ENCODE results near the gene TSHZ1. TPM values are rescaled to one million over a fixed set of nuclear protein-coding genes. Genes with fewer than 3 reads are reported as not detected.
A peak's percentile ranks its signal among the peaks of the same experiment; 100 is the strongest.

TSHZ1 gene
- total RNA-seq, 2 experiments from 2014 or later: 12.7 to 13.9 TPM

DNA sequence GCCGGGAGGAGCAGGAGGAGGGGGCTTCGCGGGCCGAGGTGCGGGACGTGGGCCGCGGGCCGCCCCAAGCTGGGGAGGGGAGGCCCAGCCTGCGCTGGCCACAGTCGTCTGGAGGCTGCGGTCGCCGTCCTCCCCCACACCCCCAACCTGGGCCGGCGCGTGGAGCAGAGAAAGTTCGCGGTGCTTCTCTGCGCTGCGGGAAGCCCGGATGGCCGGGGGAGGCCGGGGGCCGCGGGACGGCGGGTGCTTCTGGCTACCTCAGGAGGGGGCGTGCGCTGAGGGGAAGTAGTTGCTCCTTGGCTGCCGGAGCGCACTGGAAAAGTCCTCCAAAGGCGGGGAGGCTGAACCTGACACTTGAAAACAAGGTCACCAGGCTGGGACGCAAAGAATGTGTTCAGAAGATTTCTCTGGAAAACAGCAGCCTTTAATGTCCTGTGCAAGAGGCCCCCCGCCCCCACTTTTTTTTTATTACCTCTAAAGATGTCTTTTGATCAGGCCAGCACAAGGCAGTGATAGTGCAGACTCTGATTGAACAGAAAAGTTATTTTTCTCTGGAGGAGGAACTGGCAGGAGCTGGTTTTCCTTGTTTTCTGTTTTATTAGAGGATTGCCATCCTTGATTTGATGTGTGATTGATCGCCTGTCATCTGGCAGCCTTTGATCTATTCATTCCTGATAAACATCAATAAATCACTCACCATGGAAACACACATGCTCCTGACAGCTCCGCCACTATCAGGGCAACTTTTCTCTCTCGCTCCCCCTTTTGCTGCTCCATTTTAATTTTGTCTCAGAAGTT is 1.6 kb downstream of the TSHZ1 start:
- Mint-ChIP-seq H3K4me3 (peak overlapping the region; percentile 68), H3K36me3 (peaks cover 8% of the 10 kb centered on the region), H3K27me3 (no peaks in the 10 kb centered on the region), H3K27ac (peak overlapping the region; percentile 54), H3K4me1 (ENCODE audit: low read depth) (peaks cover 55% of the 10 kb centered on the region), H3K9me3 (no peaks in the 10 kb centered on the region)
- intact Hi-C loops (cut with micrococcal nuclease): loop anchor here (5.0 kb wide), 2 partner anchors 50 to 1280 kb away; no protein-coding TSS in a partner anchor
- POLR2A ChIA-PET: interaction anchor here (1.0 kb wide), 1 partner anchor 36 kb away, joined by 3 read pairs; no protein-coding TSS in a partner anchor
- DNase-seq: peak; percentile 56
- CTCF ChIA-PET: interaction anchor here (0.9 kb wide), 1 partner anchor 32 kb away, joined by 3 read pairs; no protein-coding TSS in a partner anchor

GRCh38 chr18:75212751-75213090 is 2.1 kb downstream of the TSHZ1 start:
- H3K4me1 Mint-ChIP-seq (ENCODE audit: low read depth): peaks cover 55% of the 10 kb centered on the region

GRCh38 chr18:75213611-75214331 is 3.2 kb downstream of the TSHZ1 start:
- H3K4me1 Mint-ChIP-seq (ENCODE audit: low read depth): peaks cover 56% of the 10 kb centered on the region
- H3K4me3 Mint-ChIP-seq: no peak overlapping the region
- intact Hi-C loops (cut with micrococcal nuclease): loop anchor here (5.0 kb wide), 2 partner anchors 49 to 1279 kb away; no protein-coding TSS in a partner anchor
- H3K27me3 Mint-ChIP-seq: no peaks in the 10 kb centered on the region
- CTCF ChIA-PET: interaction anchor here (0.7 kb wide), 1 partner anchor 29 kb away, joined by 4 read pairs; no protein-coding TSS in a partner anchor
- no peaks in the 10 kb centered on the region for H3K9me3 Mint-ChIP-seq
- POLR2A ChIA-PET: no interaction called here
- DNase-seq: no peak
- H3K27ac Mint-ChIP-seq: peak overlapping the region; percentile 73
- H3K36me3 Mint-ChIP-seq: peaks cover 8% of the 10 kb centered on the region

More at GRCh38 chr18:75212751-75213090, 2.1 kb downstream of the TSHZ1 start:
- intact Hi-C loops (cut with micrococcal nuclease): loop anchor here (5.0 kb wide), 2 partner anchors 50 to 1280 kb away; no protein-coding TSS in a partner anchor
- Mint-ChIP-seq H3K4me3 (peak overlapping the region; percentile 68), H3K9me3 (no peaks in the 10 kb centered on the region), H3K36me3 (peaks cover 8% of the 10 kb centered on the region), H3K27ac (peak overlapping the region; percentile 54), H3K27me3 (no peaks in the 10 kb centered on the region)
- CTCF ChIA-PET: interaction anchor here (0.7 to 0.9 kb wide), 2 partner anchors 30 to 31 kb away, joined by 3 to 4 read pairs; no protein-coding TSS in a partner anchor
- DNase-seq: no peak
- POLR2A ChIA-PET: interaction anchor here (1.0 kb wide), 1 partner anchor 35 kb away, joined by 3 read pairs; no protein-coding TSS in a partner anchor

DNA sequence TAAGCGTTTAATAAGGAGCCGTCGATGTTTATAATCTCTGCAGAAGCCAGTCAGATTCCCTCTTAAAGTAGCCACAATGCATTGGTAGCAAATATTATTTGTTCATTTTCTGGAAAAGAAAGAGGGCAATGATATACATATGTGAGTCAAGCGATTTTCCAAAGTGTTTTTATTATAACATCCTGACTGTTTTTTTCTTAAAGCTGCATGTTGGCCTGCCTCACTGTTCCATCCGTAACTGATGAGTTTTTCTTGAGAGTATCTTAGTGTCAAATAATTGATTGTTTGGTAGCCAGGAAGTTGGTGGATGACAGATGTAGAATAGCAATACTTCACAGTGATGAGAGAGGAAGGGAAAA is 3.7 kb downstream of the TSHZ1 start:
- ChIA-PET CTCF (no interaction called here), POLR2A (no interaction called here)
- Mint-ChIP-seq H3K4me3 (no peak overlapping the region), H3K36me3 (peaks cover 8% of the 10 kb centered on the region), H3K27me3 (no peaks in the 10 kb centered on the region), H3K27ac (peak overlapping the region; percentile 73), H3K4me1 (ENCODE audit: low read depth) (peaks cover 59% of the 10 kb centered on the region), H3K9me3 (no peaks in the 10 kb centered on the region)
- no peak for DNase-seq
- intact Hi-C loops (cut with micrococcal nuclease): loop anchor here (5.0 kb wide), 2 partner anchors 48 to 1278 kb away; no protein-coding TSS in a partner anchor

DNA sequence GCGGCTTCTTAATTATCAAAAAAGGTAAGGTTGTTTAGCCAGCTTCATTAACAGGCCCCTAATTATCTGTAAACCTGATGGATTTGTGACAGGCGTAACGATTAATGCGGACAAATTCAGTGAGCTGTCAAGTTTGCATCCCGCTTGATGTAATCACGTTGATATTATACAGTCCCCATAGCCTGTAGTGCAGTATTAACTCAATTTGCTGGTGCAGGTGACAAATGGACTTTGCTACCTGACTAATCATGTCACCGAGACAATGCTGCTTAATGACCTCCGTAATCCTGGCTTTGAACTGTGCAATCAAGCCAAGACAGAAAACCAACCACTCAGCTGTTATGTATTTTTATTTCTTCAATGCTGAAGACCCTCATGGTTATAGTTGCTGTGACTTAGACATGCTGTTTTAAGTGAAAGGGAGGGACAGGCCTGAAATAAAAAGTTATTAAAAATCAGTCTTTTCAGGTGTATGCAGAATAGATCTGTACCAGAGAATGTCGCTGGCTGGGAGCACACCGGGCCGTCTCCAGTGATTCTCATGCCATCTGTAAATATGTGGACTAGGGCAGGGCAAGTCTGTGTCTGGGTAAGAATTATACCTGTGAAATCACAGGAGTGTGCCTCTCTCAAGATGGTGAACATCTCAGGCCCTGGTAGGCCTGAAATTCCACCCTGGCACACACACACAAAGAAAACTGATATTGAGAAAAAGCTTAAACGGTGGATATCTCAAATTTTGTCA is 4.3 kb downstream of the TSHZ1 start:
- no peak for DNase-seq
- no peak overlapping the region for H3K4me3 Mint-ChIP-seq
- ChIA-PET POLR2A (no interaction called here), CTCF (no interaction called here)
- peak overlapping the region; percentile 71 for H3K27ac Mint-ChIP-seq
- no peaks in the 10 kb centered on the region for H3K27me3 Mint-ChIP-seq
- no peaks in the 10 kb centered on the region for H3K9me3 Mint-ChIP-seq
- intact Hi-C loops (cut with micrococcal nuclease): loop anchor here (5.0 kb wide), 2 partner anchors 47 to 1277 kb away; no protein-coding TSS in a partner anchor
- H3K4me1 Mint-ChIP-seq (ENCODE audit: low read depth): peaks cover 66% of the 10 kb centered on the region
- peaks cover 8% of the 10 kb centered on the region for H3K36me3 Mint-ChIP-seq

DNA sequence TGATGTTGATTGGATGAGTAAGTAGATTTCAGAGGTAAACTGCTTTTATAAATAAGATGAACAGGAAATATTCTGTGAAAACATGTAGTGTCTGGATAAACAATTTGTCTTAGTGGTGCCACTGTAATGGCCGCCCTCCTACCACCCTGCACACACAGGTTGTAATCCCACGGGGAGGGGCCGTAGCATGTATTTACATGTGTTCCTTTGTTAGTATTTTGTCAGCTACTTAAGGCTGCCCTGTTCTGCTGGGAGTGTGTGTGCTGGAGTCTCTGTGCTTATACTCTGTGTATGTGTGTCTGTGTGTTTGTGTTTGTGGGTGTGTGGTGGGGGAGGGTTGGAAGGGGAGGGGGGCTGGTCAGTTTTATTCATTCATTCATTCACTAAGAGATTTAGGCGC is 5.1 kb downstream of the TSHZ1 start:
- intact Hi-C loops (cut with micrococcal nuclease): no loop called here
- Mint-ChIP-seq H3K36me3 (peaks cover 5% of the 10 kb centered on the region), H3K27me3 (no peaks in the 10 kb centered on the region), H3K9me3 (no peaks in the 10 kb centered on the region), H3K4me3 (no peak overlapping the region), H3K4me1 (ENCODE audit: low read depth) (peaks cover 67% of the 10 kb centered on the region), H3K27ac (peak overlapping the region; percentile 71)
- ChIA-PET POLR2A (interaction anchor here (1.2 kb wide), 1 partner anchor 8 kb away, joined by 5 read pairs; no protein-coding TSS in a partner anchor), CTCF (no interaction called here)
- DNase-seq: no peak

DNA sequence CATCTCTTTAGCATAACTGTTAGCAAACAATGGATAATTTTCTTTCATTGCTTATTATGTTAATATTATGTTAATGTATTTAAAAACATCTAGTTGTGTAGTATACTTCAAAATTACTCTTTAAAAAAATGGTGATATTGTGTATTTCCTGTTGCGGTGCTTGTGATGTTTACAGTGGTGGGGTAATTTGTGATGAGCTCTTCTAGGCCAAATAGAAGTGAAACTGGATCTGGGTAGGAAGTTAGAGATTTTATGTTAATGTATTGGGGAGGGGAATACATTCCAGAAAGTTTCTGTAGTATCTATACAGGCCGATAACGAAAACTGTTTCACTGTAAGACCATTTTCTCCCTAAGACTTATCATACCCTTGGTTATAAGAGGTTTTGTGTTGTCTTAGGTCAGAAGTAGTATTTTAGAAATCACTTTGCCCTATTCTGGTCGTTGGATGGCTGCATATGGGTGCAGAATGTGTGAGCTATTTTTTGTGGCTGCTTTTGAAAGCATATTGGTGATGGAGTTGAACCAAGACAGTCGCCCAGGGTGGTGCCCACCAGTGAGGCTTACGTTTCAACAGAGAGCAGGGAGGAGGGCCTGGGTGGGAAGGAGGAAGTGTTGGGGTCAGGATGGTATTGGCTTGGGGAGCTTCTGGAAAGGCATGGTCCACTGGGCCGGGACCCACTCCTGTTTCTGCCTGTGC is 5.8 kb downstream of the TSHZ1 start:
- H3K9me3 Mint-ChIP-seq: no peaks in the 10 kb centered on the region
- H3K27ac Mint-ChIP-seq: peak overlapping the region; percentile 79
- no peaks in the 10 kb centered on the region for H3K27me3 Mint-ChIP-seq
- H3K36me3 Mint-ChIP-seq: no peaks in the 10 kb centered on the region
- ChIA-PET CTCF (no interaction called here), POLR2A (interaction anchor here (1.2 kb wide), 1 partner anchor 9 kb away, joined by 5 read pairs; no protein-coding TSS in a partner anchor)
- DNase-seq: no peak
- intact Hi-C loops (cut with micrococcal nuclease): no loop called here
- H3K4me1 Mint-ChIP-seq (ENCODE audit: low read depth): peaks cover 71% of the 10 kb centered on the region
- peak overlapping the region; percentile 30 for H3K4me3 Mint-ChIP-seq

DNA sequence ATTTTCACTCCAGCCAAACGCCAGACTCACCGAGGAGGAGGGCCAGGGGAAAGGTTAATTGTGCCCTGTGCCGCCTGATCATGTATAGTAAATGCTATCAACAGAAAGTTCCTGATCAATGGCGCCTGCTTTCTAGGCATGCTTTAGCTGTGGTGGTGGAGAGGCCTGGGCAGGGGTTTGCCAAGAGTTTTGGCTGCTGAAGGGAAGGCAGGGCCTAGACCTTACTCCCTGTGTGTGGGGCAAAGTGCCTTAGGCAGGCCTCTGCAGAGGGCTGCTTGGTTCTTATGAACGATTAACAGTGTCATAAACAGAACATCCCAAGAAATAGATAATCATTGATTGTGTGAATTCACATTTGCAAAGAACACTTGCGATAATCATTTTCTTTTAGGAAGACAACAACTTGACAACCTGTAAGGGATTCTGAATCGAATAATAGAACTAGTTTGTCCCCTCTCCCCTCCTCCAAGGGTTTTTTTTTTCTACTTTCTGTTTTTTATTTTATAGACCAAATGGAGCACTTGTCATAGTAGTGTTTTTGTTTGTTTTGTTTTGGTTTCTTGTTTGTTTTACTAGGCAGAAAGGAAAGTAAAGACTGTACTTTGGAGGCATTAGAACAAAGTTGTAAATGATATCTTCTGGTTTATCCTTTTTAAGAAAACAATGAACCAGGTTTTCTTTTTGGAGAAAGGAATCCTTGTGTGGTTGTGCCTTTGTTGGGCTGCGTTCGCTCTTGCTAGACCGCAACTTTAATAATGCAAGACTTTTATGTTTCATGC is 6.5 kb downstream of the TSHZ1 start:
- no peaks in the 10 kb centered on the region for H3K27me3 Mint-ChIP-seq
- H3K36me3 Mint-ChIP-seq: no peaks in the 10 kb centered on the region
- no peaks in the 10 kb centered on the region for H3K9me3 Mint-ChIP-seq
- DNase-seq: no peak
- ChIA-PET CTCF (no interaction called here), POLR2A (no interaction called here)
- H3K4me1 Mint-ChIP-seq (ENCODE audit: low read depth): peaks cover 71% of the 10 kb centered on the region
- intact Hi-C loops (cut with micrococcal nuclease): no loop called here
- H3K4me3 Mint-ChIP-seq: no peak overlapping the region
- H3K27ac Mint-ChIP-seq: peak overlapping the region; percentile 79

GRCh38 chr18:75218065-75218923 is 7.7 kb downstream of the TSHZ1 start:
- intact Hi-C loops (cut with micrococcal nuclease): no loop called here
- Mint-ChIP-seq H3K4me1 (ENCODE audit: low read depth) (peaks cover 67% of the 10 kb centered on the region), H3K27ac (no peak overlapping the region), H3K9me3 (no peaks in the 10 kb centered on the region), H3K36me3 (no peaks in the 10 kb centered on the region), H3K27me3 (no peaks in the 10 kb centered on the region), H3K4me3 (no peak overlapping the region)
- no peak for DNase-seq
- POLR2A ChIA-PET: no interaction called here
- CTCF ChIA-PET: no interaction called here

DNA sequence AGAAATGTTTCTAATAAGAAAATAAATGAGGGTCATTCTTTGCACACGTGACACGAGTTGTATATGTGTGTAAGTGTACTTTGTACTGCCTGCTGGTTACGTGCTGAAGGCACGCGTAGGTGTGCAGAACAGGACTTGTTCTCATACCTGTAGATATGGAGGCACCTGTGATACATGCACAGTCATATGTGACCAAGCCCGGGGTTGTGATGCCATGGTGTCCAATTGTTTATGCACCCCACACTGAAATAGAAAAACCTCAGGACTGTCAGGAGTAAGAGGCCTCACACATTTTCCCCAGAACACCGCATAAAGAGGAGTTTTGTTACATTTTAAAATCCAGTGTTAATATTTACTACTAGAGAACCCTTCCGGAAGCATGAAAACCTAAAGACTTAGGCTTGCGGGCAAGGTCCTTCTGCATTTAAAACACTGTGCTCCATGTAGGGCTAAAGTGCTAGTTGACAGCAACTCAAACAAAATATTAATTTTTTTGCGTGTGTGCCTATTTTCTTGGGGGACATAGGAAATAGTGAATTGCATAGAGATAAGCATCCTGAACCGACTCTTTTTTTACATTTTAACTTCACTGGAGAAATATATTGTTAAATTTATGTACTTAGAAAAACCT is 9.3 kb downstream of the TSHZ1 start:
- no peak overlapping the region for H3K4me3 Mint-ChIP-seq
- no peak overlapping the region for H3K27ac Mint-ChIP-seq
- no peak for DNase-seq
- CTCF ChIA-PET: no interaction called here
- intact Hi-C loops (cut with micrococcal nuclease): no loop called here
- peaks cover 56% of the 10 kb centered on the region for H3K4me1 Mint-ChIP-seq (ENCODE audit: low read depth)
- POLR2A ChIA-PET: no interaction called here
- no peaks in the 10 kb centered on the region for H3K36me3 Mint-ChIP-seq
- H3K9me3 Mint-ChIP-seq: no peaks in the 10 kb centered on the region
- H3K27me3 Mint-ChIP-seq: no peaks in the 10 kb centered on the region

Data from activated CD4-positive, alpha-beta memory T cell treated with anti-CD3 and anti-CD28 coated beads for 36 hours (primary cell).